22Rv1 (cell line): Measurements from ENCODE around the gene KCNG2.

Experiments used
- CTCF ChIP-seq: fragments of 450-650 bp; IDR thresholded peaks from 2 replicates; pipeline ENCODE4 v1.5.1; 2017; ENCODE audit warnings: mild to moderate bottlenecking
- ZFX ChIP-seq: fragments of 450-650 bp; IDR thresholded peaks from 2 replicates; pipeline ENCODE4 v1.6.1; 2017; ENCODE audit warnings: antibody characterized with exemption, borderline replicate concordance

- TF ChIP-seq ZFX (no peak), CTCF (no peak)
These were observed 86.7 kb downstream of the KCNG2 start for GRCh38 chr18:79884294-79884962.
